K562 treated with DMSO at 1 percent for 4 hours (cell line): ENCODE results near the gene TLCD1. TPM values are rescaled to one million over a fixed set of nuclear protein-coding genes. Genes with fewer than 3 reads are reported as not detected.

ENCODE experiments used
- total RNA-seq: library from RNA; unstranded; fragments of 300-600 nt; gene quantifications from 2 replicates; pipeline ENCODE4 v1.2.3, GENCODE V29; 2022; ENCODE audit not compliant: insufficient read depth

TLCD1 gene, protein sequence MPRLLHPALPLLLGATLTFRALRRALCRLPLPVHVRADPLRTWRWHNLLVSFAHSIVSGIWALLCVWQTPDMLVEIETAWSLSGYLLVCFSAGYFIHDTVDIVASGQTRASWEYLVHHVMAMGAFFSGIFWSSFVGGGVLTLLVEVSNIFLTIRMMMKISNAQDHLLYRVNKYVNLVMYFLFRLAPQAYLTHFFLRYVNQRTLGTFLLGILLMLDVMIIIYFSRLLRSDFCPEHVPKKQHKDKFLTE
- total RNA-seq: 2.7 and 3.4 TPM in 2 replicates

DNA sequence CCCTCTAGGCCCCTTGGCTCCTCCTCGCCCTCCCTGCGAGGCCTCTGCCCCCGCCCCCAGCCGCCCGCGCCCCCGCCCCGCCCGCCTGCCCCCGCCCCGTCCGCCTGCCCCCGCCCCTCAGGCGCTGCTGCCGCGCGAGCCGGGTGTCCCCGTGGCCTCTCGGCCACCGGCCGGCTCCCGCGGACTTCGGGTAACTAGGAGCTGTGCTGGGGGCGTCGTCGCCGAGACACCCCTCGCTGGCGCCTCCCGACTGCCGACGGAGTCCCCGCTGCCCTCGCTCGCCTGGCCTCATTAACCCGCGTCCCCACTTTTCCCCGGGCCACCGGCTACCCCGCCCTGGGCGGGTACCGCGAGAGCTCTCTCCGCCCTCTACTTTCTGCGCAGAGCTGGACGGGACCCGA is at the start of gene TLCD1:
TSS of gene TLCD1 (minus strand) at position 8 of the 401 bp plus-strand sequence. CDS start 136 bp downstream, outside the sequence.

DNA sequence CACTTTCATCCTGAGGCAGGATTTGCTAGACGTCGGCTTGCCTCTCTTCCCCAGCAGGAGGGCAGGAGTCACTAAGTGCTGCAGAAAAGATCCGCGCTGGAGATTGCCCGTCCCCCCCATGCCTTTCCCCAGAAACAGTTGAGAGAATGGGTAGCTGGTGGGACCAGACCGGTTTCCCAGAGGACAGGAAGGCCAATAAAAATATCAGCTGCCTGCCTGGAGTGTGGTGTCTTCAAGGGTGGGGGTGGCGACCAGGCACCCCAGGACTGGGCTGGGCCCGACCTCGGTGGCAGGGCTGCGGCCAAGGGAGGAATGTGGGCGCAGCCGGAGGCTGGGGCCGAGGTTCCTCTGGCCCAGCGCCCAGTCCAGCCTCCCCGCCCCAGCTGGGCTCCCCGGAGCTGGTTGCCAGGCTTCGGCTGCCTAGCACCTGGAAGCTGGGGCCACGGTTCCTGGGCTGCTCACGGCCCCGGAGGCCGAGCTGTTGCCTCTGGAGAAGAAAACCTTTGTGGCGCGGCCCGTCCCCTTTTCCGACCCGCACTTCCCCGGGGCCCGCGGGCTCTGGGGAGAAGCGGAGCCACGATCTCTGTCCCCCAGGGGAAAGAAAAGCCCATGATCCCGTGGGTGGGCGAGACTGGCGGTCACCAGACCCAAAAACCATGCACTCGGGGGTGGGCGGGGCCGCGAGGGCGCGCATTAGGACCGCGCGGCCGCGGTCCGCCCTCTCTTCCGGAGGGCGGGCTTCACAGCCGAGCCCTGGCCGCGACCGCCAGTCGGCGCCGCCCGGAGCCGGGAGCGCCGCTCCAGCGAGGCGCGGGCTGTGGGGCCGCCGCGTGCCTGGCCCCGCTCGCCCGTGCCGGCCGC is 17.4 kb upstream of the TLCD1 start, which contains the start of gene TRAF4:
TSS of gene TRAF4 (plus strand) at position 769 of the 861 bp plus-strand sequence. CDS start 102 bp downstream, outside the sequence.

DNA sequence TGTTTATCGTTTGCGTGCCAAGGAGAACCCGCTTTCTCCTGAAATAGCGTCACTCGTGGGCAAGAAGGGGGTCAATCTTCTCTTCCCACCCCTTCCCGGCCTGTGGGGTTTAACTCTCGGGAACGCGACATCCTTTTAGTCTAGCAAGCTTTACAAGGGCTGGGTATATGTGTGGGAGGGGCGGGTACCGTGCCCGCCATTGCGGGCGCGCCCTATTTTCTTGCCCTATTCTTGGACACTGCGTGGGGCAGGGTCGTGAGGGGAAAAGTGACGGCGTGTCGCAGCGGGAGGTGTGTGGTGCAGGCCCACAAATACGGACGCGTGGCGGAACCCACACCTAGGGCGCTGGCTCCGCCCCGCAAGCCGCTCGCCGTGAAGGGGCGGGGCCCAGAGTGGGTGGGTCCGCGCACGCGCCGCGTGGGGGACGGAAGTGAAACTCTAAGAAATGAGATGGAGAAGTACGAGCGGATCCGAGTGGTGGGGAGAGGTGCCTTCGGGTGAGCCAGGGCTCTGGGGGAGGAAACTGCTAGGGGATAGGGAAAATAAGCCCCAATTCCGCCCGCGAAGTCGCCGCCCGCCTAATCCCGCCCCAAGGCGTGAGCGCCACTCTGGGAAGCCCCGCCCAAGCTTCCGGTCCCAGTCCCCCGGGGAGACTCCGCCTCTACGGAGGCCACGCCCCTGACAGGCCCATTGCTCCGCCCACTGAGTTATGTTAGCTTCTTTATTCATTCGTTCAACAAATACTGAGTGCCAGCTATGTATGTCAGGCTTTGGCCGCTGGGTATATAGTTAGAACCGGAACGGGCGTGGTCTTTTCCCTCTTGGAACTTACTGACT is 2.5 kb upstream of the TLCD1 start, which contains the start of gene NEK8:
TSS of gene NEK8 (plus strand) at position 425 of the 837 bp plus-strand sequence. CDS start at position 451, 26 bp downstream.

DNA sequence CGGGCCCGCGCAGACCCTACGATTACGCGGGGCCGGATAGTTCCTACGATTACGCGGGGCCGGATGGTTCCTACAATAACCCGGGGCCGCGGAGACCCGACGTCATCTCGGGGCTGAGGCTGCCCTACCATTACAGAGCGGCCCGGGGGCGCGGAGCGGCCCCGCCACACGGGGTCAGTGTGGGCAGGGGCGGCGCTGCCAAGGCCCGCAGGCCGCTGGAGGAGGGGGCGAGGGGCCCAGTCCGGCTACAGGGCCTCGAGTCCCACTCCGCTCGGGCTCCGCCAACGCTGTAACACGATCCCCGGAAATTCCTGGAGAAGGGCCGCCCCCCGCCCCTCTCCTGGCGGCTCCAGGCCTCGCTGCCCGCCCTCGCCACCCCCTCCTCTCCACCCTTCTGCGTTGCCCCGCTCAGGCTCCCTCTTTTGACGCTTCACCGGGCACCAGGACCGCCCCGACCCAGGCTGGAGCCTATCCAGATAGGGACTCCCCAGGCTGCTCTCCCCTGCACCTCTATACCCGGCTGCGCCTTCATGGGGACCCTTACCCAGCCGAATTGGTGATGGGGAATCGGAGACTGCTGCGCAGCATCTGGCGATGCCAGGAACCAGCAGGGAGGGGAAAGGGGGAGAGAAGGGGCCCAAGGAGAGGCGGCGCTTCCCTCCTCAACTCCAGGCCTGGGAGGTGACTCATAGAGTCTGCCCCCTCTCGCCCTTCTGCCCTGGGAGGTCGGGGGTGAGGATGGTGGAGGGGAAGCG is 8.3 kb downstream of the TLCD1 start, which contains the start of gene RAB34:
TSS of gene RAB34 (minus strand) at position 291 of the 755 bp plus-strand sequence. CDS start 602 bp downstream, outside the sequence.

DNA sequence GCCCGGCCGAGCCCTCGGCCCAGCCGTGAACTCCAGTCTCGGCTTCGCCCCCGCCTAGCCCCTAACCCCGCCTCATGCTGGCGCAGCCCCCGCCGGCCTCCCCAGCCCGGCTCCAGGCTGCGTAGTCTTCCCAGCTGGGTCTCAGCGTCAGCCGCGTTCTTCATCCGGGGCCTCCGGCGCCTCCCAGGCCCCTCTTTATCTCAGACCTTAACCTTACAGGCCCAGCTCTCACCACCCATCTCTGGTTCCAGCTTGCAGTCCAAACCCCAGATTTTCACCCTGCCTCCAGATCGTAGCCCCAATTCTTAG is 14.4 kb downstream of the TLCD1 start, which contains the start of gene PROCA1:
TSS of gene PROCA1 (minus strand) at position 166 of the 309 bp plus-strand sequence. CDS start 228 bp downstream, outside the sequence.

Other genes with a start within 250 kb of the TLCD1 start
- not detected in 2 replicates for gene FOXN1, start 219.9 kb downstream of the TLCD1 start, total RNA-seq
- 29.6 and 34.4 TPM in 2 replicates for gene UNC119, start 173.6 kb downstream of the TLCD1 start, total RNA-seq
- gene PIGS, start 154.7 kb downstream of the TLCD1 start, total RNA-seq: 92.0 and 97.4 TPM in 2 replicates
- 52.1 and 58.6 TPM in 2 replicates for gene ALDOC, start 149.3 kb downstream of the TLCD1 start, total RNA-seq
- 93.5 and 110 TPM in 2 replicates for gene SPAG5, start 127.2 kb downstream of the TLCD1 start, total RNA-seq
- gene RSKR, start 112.0 kb downstream of the TLCD1 start, total RNA-seq: 17.6 and 21.9 TPM in 2 replicates
- 47.7 and 60.6 TPM in 2 replicates for gene BLTP2, start 81.1 kb downstream of the TLCD1 start, total RNA-seq
- 68.5 and 69.2 TPM in 2 replicates for gene SDF2, start 64.3 kb downstream of the TLCD1 start, total RNA-seq
- 54.5 and 61.6 TPM in 2 replicates for gene SUPT6H, start 64.0 kb downstream of the TLCD1 start, total RNA-seq
- gene PROCA1, start 14.3 kb downstream of the TLCD1 start, total RNA-seq: 5.4 and 5.6 TPM in 2 replicates
- gene RAB34, start 8.4 kb downstream of the TLCD1 start, total RNA-seq: not detected in 2 replicates
- gene RPL23A, start 6.2 kb downstream of the TLCD1 start, total RNA-seq: 2,658 and 2,919 TPM in 2 replicates
- gene NEK8, start 2.6 kb upstream of the TLCD1 start, total RNA-seq: 2.2 and 4.7 TPM in 2 replicates
- gene TRAF4, start 17.8 kb upstream of the TLCD1 start, total RNA-seq: 85.7 and 116 TPM in 2 replicates
- 28.4 and 38.5 TPM in 2 replicates for gene FAM222B, start 116.6 kb upstream of the TLCD1 start, total RNA-seq
- 84.1 and 95.8 TPM in 2 replicates for gene ERAL1, start 128.8 kb upstream of the TLCD1 start, total RNA-seq
- gene FLOT2, start 171.5 kb upstream of the TLCD1 start, total RNA-seq: 160 and 174 TPM in 2 replicates
- 22.7 and 29.7 TPM in 2 replicates for gene DHRS13, start 176.8 kb upstream of the TLCD1 start, total RNA-seq
- 27.3 and 34.0 TPM in 2 replicates for gene PHF12, start 225.3 kb upstream of the TLCD1 start, total RNA-seq